ENCODE data around the gene RAD52. TPM values are rescaled to one million over a fixed set of nuclear protein-coding genes. Genes with fewer than 3 reads are reported as not detected.

RAD52 gene
- total RNA-seq, 1 donor from 2014 or later = 9.6 TPM

DNA sequence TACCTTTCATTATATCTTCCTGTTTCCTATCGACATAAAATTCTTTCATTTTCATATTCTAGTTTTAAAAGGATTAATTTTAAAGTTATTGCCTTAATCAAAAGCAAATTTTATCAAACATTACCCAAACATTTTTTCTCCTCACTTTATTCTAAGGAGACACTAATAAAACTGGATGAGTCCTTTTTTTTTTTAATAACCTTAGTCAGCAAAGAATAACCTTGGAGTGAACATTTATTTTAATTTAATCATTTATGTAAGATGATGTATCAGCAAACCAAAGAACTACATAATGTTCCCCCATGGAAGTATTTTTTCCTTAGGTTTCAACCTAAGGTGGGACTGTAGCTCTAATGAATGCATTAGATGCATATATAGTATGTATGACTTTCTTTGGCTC is 83.9 kb downstream of the RAD52 start:
- DNase-seq (ENCODE audit: low spot score) = no peak
- Mint-ChIP-seq H3K27ac (ENCODE audit: unreplicated experiment) (no peak overlapping the region), H3K27me3 (ENCODE audit: low read depth) (no peaks in the 10 kb centered on the region), H3K4me3 (ENCODE audit: unreplicated experiment) (no peak overlapping the region), H3K4me1 (ENCODE audit: low read depth) (no peaks in the 10 kb centered on the region), H3K36me3 (ENCODE audit: low read depth) (peaks cover 25% of the 10 kb centered on the region), H3K9me3 (ENCODE audit: low read depth) (no peaks in the 10 kb centered on the region)
- TF ChIP-seq, protein P1, sequence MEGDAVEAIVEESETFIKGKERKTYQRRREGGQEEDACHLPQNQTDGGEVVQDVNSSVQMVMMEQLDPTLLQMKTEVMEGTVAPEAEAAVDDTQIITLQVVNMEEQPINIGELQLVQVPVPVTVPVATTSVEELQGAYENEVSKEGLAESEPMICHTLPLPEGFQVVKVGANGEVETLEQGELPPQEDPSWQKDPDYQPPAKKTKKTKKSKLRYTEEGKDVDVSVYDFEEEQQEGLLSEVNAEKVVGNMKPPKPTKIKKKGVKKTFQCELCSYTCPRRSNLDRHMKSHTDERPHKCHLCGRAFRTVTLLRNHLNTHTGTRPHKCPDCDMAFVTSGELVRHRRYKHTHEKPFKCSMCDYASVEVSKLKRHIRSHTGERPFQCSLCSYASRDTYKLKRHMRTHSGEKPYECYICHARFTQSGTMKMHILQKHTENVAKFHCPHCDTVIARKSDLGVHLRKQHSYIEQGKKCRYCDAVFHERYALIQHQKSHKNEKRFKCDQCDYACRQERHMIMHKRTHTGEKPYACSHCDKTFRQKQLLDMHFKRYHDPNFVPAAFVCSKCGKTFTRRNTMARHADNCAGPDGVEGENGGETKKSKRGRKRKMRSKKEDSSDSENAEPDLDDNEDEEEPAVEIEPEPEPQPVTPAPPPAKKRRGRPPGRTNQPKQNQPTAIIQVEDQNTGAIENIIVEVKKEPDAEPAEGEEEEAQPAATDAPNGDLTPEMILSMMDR (IDR thresholded peaks at IDR 0.05) = no peak

- TF ChIP-seq, protein P1 (IDR thresholded peaks at IDR 0.05) = no peak
- no peak for DNase-seq (ENCODE audit: low spot score)
- Mint-ChIP-seq H3K36me3 (ENCODE audit: low read depth) (peaks cover 22% of the 10 kb centered on the region), H3K4me3 (ENCODE audit: unreplicated experiment) (no peak overlapping the region), H3K4me1 (ENCODE audit: low read depth) (peaks cover under 1% of the 10 kb centered on the region), H3K9me3 (ENCODE audit: low read depth) (no peaks in the 10 kb centered on the region), H3K27me3 (ENCODE audit: low read depth) (no peaks in the 10 kb centered on the region), H3K27ac (ENCODE audit: unreplicated experiment) (no peak overlapping the region)
These were observed 86.2 kb downstream of the RAD52 start for GRCh38 chr12:863285-863684.

DNA sequence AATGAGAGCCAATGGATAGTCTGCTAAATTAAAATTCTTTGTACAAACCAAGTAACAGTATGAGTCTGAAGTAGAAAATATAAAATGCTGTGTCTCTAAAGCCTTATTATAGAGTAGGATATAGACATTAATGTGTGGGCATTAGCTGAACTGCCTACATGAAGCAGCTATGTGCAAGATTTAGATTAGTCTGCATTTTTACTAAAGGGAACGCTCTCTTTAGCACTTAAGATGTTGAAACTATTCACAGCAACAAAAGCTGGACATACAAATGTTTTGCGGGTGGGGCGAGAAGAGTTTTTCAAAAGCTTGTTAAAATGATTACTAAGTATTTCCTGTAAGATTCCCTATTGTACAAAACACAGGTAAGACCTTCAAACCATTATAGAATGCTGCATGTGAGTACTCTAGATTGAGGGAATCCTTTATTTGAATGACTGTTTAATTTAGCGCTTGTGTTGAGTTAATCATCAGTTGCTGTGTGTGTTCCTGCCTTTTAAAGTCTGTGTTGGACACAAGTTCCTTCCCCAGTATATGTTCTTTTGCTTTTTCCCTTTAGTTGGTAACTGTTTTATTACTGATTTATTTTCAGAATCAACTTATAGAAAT is 87.1 kb downstream of the RAD52 start:
- Mint-ChIP-seq H3K36me3 (ENCODE audit: low read depth) (peaks cover 18% of the 10 kb centered on the region), H3K4me1 (ENCODE audit: low read depth) (peaks cover 9% of the 10 kb centered on the region), H3K27ac (ENCODE audit: unreplicated experiment) (no peak overlapping the region), H3K4me3 (ENCODE audit: unreplicated experiment) (no peak overlapping the region), H3K27me3 (ENCODE audit: low read depth) (no peaks in the 10 kb centered on the region), H3K9me3 (ENCODE audit: low read depth) (no peaks in the 10 kb centered on the region)
- TF ChIP-seq, protein P1 (IDR thresholded peaks at IDR 0.05) = no peak
- DNase-seq (ENCODE audit: low spot score) = no peak

Other genes starting within 250 kb of the RAD52 start
- gene WNK1, start 197.1 kb downstream of the RAD52 start, total RNA-seq = 163 to 274 TPM (median 172 TPM) in 3 replicates
- 79.3 to 102 TPM (median 83.6 TPM) in 3 replicates for gene ERC1, start 41.5 kb upstream of the RAD52 start, total RNA-seq